ENCODE results near the gene FLVCR2.

The FLVCR2 gene

GRCh38 chr14:75578786-75579337, 442 bp downstream of the FLVCR2 start:
- no peak for DNase-seq (ENCODE audit: low read depth in 1 of 2, low spot score in 1 of 2)
- TF ChIP-seq REST (IDR thresholded peaks at IDR 0.05; ENCODE audit: insufficient replicate concordance, low read depth): no peak
- TF ChIP-seq GABPA (IDR thresholded peaks at IDR 0.05; ENCODE audit: low read depth): no peak
- no peak for TF ChIP-seq CTCF (IDR thresholded peaks at IDR 0.05; ENCODE audit: insufficient read depth, low read length)
- no peak for TF ChIP-seq POLR2AphosphoS5 (IDR thresholded peaks at IDR 0.05; ENCODE audit: low read depth)
- TF ChIP-seq SPI1 (IDR thresholded peaks at IDR 0.05; ENCODE audit: borderline replicate concordance, low read depth): no peak
- H3K27ac ChIP-seq (replicated peaks): no peak overlapping the region
- H3K4me3 ChIP-seq (replicated peaks; ENCODE audit: insufficient read depth, low read length): peak overlapping the region; percentile 55
- H3K27me3 ChIP-seq (ENCODE audit: insufficient read depth, poor library complexity, severe bottlenecking): no peaks in the 10 kb centered on the region

GRCh38 chr14:75579338-75579864, 981 bp downstream of the FLVCR2 start:
- DNase-seq (ENCODE audit: low read depth in 1 of 2, low spot score in 1 of 2): no peak
- Histone ChIP-seq H3K27me3 (ENCODE audit: insufficient read depth, poor library complexity, severe bottlenecking) (no peaks in the 10 kb centered on the region), H3K4me3 (replicated peaks; ENCODE audit: insufficient read depth, low read length) (peak overlapping the region; percentile 55; the same call in 1 of the 2 replicates), H3K27ac (replicated peaks) (no peak overlapping the region)
- TF ChIP-seq SPI1 (IDR thresholded peaks at IDR 0.05; ENCODE audit: borderline replicate concordance, low read depth): no peak
- TF ChIP-seq REST (IDR thresholded peaks at IDR 0.05; ENCODE audit: insufficient replicate concordance, low read depth): no peak
- TF ChIP-seq GABPA (IDR thresholded peaks at IDR 0.05; ENCODE audit: low read depth): no peak
- TF ChIP-seq CTCF (IDR thresholded peaks at IDR 0.05; ENCODE audit: insufficient read depth, low read length): no peak
- TF ChIP-seq POLR2AphosphoS5 (IDR thresholded peaks at IDR 0.05; ENCODE audit: low read depth): no peak

- H3K27me3 ChIP-seq (ENCODE audit: insufficient read depth, poor library complexity, severe bottlenecking): no peaks in the 10 kb centered on the region
- no peak overlapping the region for H3K4me3 ChIP-seq (replicated peaks; ENCODE audit: insufficient read depth, low read length)
- no peak overlapping the region for H3K27ac ChIP-seq (replicated peaks)
- TF ChIP-seq CTCF (IDR thresholded peaks at IDR 0.05; ENCODE audit: insufficient read depth, low read length) (no peak), SPI1 (IDR thresholded peaks at IDR 0.05; ENCODE audit: borderline replicate concordance, low read depth) (no peak), POLR2AphosphoS5 (IDR thresholded peaks at IDR 0.05; ENCODE audit: low read depth) (no peak), GABPA (IDR thresholded peaks at IDR 0.05; ENCODE audit: low read depth) (no peak), REST (IDR thresholded peaks at IDR 0.05; ENCODE audit: insufficient replicate concordance, low read depth) (no peak)
- no peak for DNase-seq (ENCODE audit: low read depth in 1 of 2, low spot score in 1 of 2)
These were observed 1.5 kb downstream of the FLVCR2 start for GRCh38 chr14:75579882-75580281.

All from HL-60 (cell line).